ENCODE data around the gene LHB. TPM values are rescaled to one million over a fixed set of nuclear protein-coding genes. Genes with fewer than 3 reads are reported as not detected.

LHB gene
- total RNA-seq, 2 donors from 2014 or later, result not detected

DNA sequence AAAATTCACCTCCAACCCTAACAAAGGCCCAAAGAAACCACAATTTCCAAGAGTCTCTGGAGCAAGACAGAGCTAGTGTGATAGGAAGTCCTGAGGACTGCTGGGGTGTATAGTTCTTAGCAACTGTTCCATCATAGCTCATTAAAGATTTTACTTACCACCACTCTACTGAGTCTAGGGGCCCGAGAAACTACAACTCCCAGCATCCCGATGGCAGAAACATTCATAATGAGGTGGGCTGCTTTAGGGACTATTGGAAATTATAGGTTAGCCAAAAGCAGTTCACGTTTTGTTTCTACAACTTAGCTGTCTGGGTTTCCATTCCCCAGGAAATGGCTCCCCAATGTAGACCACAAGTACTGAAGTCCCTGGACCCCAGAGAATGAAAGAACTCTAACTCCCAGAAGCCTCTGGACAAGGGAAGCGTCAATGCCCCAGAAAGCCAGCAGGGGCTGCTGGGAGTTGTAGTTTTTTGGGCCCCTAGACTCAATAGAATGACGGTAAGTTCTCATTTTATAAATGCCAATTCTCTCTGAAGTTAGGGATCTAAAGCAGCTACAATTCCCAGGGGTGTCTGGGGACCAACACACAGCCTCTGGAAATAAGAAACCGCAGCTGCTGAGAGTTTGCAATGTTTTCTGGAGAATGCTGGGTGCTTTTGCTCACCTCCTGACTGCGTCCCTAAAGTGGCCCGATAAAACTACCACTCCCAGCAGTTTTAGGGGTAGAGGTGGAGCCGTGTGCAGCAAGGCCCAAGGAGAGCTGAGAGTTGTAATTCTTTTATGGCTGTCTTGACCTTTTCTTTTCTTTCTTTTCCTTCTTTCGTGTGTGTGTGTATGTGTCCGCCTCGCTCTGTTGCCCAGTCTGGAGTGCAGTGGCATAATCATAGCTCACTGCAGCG, 40.7 kb downstream of the LHB start:
- DNase-seq, result no peak
- no peak overlapping the region for H3K4me3 ChIP-seq
- intact Hi-C loops (cut with DNase I), result no loop called here
- TF ChIP-seq CTCF (IDR thresholded peaks at IDR 0.05), result no peak
- no peaks in the 10 kb centered on the region for H3K9me3 ChIP-seq
- no peaks in the 10 kb centered on the region for H3K27me3 ChIP-seq
- no peaks in the 10 kb centered on the region for H3K4me1 ChIP-seq
- H3K9ac ChIP-seq (ENCODE audit: low read depth in 2 of 2, low read length in 2 of 2), result no peak overlapping the region
- H3K27ac ChIP-seq, result peak overlapping the region; percentile 59
- no peaks in the 10 kb centered on the region for H3K36me3 ChIP-seq

GRCh38 chr19:48970923-48971395, 45.9 kb downstream of the LHB start:
- H3K36me3 ChIP-seq, result no peaks in the 10 kb centered on the region
- H3K27ac ChIP-seq, result no peak overlapping the region
- intact Hi-C loops (cut with DNase I), result loop anchor here (2.0 kb wide), 1 partner anchor 128 kb away; no protein-coding TSS in a partner anchor

DNA sequence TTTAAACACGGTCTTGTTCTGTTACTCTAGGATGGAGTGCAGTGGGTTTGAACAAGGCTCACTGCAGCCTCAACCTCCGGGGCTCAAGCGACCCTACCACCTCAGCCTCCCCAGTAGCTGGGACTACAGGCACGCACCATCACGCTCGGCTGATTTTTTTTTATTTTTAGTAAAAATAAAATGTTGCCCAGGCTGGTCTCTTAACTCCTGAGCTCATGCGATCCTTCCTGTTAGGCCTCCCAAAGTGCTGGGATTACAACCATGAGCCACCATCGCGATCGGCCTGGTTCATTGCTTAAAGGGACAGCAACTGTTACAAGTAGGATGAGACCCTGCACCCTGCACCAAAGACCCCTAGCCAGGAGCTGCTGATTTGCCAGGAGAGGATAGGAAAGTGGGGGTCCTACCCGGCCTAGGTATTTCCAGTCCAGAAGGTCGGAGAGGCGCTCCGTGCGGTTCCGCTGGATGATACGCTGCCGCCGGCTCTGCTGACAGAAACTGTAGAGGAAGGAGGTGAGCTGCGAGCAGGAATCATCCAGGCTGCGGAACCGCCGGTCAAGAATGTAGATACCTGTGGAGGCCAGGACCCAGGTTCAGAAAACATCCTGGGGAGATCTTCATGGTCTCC, 46.6 kb downstream of the LHB start:
- Histone ChIP-seq H3K27ac (no peak overlapping the region), H3K9me3 (no peaks in the 10 kb centered on the region), H3K9ac (ENCODE audit: low read depth in 2 of 2, low read length in 2 of 2) (no peak overlapping the region), H3K27me3 (no peaks in the 10 kb centered on the region), H3K4me1 (no peaks in the 10 kb centered on the region), H3K4me3 (no peak overlapping the region), H3K36me3 (no peaks in the 10 kb centered on the region)
- no peak for DNase-seq
- intact Hi-C loops (cut with DNase I), result loop anchor here (2.0 kb wide), 1 partner anchor 127 kb away; no protein-coding TSS in a partner anchor
- no peak for TF ChIP-seq CTCF (IDR thresholded peaks at IDR 0.05)

More at GRCh38 chr19:48970923-48971395, 45.9 kb downstream of the LHB start:
- H3K9ac ChIP-seq (ENCODE audit: low read depth in 2 of 2, low read length in 2 of 2), result peak overlapping the region in 1 of 2 donors; percentile 15
- TF ChIP-seq CTCF (IDR thresholded peaks at IDR 0.05), result peak; percentile 96
- H3K27me3 ChIP-seq, result no peaks in the 10 kb centered on the region
- H3K9me3 ChIP-seq, result no peaks in the 10 kb centered on the region
- H3K4me1 ChIP-seq, result no peaks in the 10 kb centered on the region
- DNase-seq, result peak; percentile 81
- no peak overlapping the region for H3K4me3 ChIP-seq

DNA sequence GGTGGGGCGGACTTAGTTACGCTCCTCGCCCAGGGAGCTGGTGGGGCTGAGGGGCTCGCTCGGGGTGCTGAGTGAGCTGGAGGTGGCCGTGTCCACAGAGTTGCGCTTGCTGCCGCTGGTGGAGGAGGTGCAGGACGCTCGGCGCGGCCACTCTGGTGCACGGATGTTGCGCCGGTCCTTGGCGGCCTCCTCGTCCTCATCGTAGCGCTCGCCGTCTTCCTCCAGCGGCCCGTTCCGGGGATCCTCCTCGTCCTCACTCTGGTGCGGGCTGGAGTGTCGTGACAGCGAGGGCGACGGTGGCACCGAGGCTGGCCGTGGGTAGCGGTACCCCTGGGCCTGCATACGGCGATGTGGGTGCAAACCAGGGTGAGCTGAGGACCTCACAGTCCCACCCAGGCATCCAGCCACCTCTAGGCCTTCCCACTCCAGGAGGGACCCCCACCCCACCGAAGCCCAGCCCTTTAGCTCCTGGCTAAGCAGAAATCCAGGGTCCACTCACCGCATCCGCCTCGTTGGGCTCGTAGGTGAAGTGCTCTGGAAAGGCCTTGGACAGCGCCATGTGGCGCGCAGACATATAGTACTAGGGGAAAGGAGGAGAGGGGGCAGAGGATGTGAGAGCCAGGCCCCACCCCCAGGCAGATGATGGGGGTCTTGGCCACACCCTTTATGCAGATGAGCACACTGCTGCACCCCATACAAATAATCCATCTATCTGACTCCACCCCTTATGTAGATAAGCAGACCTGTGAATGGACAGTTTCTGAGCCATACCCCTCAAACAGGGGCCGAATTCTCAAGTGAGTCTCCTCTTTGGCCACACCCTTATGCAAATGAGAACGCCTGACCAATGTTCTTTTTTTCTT, 47.4 kb downstream of the LHB start:
- no peak overlapping the region for H3K9ac ChIP-seq (ENCODE audit: low read depth in 2 of 2, low read length in 2 of 2)

More for the DNA sequence above, 47.4 kb downstream of the LHB start:
- H3K4me1 ChIP-seq, result no peaks in the 10 kb centered on the region
- intact Hi-C loops (cut with DNase I), result loop anchor here (2.0 to 10.0 kb wide), 3 partner anchors 95 to 172 kb away; partner anchors contain the start of gene PPP1R15A
- H3K27ac ChIP-seq, result no peak overlapping the region
- no peak for TF ChIP-seq CTCF (IDR thresholded peaks at IDR 0.05)
- no peak for DNase-seq
- H3K27me3 ChIP-seq, result no peaks in the 10 kb centered on the region
- H3K9me3 ChIP-seq, result no peaks in the 10 kb centered on the region
- H3K4me3 ChIP-seq, result no peak overlapping the region
- H3K36me3 ChIP-seq, result no peaks in the 10 kb centered on the region
